Muscle of arm (tissue), 12 donors: ENCODE measurements around the gene HACD1. TPM values are rescaled to one million over a fixed set of nuclear protein-coding genes. Genes with fewer than 3 reads are reported as not detected.
"Not testable (repeated sequence)": the region's sequence is repeated elsewhere in the genome, so short reads cannot be mapped to it uniquely, and the experiment has no call there.

Source experiments
- DNase-seq: peaks from one replicate; pipeline ENCODE4 v3.0.0-alpha.2; 2013
- polyA plus RNA-seq, 12 donors: library from polyadenylated mRNA; unstranded; fragments of 120-200 nt; gene quantifications; one replicate each; pipeline ENCODE4 v1.2.1, GENCODE V29; 2013; ENCODE audit not compliant: insufficient read length in 12 of 12

Gene HACD1
- polyA plus RNA-seq, 12 donors: 42.1 to 208 (median 152) TPM; not detected in 1

- no peak for DNase-seq
Observed at GRCh38 chr10:17644485-17644943, 27.3 kb upstream of the HACD1 start.

DNA sequence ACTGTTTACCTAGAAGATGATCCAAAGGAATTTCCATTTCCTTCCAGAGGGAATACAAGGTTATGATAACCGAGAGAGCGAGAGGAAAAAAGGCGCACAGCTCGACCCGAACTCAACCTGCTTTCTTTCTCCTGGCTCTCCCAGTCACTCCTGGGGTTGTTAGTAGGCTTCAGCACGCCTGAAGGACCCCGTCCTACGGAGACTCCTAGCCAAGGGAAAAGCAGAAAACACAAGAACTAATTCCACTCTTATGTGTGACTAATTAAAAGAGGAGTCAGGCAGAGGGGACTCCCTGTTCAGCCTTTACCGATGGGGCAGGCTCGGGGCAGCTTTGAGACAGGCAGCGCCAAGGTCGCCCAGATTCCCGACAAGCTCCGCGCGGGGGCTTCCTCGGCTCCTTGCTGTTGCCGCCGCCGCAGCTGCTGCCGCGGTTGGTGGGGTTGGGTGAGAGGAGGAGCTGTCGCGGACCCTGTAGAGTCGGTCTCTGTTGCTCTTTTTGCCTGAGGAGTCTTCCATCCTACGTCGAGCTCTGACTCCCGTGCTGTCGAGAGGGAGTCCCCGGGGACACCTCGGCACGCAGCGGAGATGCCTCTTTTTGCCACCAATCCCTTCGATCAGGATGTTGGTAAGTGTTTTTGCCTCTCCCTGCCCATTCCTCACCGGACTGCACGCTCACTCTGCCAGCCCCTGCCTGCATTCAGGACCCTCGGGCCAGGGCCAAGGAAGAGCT lies 26.7 kb upstream of the HACD1 start, which contains the start of gene STAM:
Gene STAM (plus strand): TSS at position 397 of the 730 bp plus-strand sequence. CDS start 189 bp downstream, at position 586.
- DNase-seq: peak; percentile 97

DNA sequence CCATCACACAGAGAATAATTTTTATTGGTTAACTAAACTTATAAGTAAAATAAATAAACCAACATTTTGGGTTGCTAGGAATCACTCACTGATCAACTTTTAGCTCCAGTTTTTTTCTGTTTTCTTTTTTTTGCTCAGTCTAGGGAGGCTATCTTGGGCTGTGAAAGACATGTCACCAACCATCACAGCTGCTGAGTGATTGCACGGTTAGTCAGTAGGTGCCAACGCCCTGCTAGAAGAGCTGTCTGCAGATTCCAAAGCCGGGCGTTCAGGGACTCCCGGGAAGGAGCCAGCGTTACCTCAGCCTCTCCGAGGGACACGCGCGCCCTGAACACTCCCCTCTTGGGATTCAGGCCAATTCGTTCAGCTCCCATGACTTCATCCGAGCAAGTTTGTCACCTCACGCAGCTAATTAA lies 26.2 kb upstream of the HACD1 start:
- no peak for DNase-seq

DNA sequence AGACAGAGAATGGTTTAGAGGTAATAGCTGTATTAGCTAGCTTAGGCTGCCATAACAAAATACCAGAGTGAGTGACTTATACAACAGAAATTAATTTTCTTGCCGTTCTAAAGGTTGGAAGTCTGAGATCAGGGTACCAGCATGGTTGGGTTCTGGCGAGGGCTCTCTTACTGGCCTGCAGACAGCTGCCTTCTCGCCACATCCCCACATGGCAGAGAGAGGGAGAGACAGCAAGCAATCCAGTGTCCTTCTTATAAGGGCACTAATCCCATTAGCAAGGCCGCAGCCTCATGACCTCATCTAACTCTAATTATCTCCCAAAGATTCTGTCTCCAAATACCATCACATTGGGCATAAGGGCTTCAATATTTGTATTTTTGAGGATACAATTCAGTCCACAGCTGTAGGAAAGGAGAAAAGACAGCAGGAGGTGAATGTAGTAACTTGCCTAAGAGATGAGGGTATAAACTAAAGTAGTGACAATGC lies 23.2 kb upstream of the HACD1 start:
- DNase-seq: no peak

DNA sequence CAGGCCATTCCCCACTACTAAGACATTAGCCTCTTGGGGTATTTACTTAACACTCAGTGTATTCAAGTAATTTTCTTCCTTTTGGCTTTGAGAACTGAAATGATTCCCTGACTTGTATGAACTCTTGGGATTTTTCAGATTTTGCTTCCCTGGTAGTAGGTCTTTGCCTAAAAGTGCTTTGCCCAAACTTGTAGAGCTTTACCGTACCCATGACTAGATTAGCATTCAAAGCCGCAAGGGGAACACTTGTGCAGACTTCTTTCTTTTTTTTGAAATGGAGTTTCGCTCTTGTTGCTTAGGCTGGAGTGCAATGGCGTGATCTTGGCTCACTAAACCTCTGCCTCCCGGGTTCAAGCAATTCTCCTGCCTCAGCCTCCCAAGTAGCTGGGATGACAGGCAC lies 20.7 kb upstream of the HACD1 start:
- DNase-seq: no peak

GRCh38 chr10:17633353-17633752 lies 16.2 kb upstream of the HACD1 start:
- no peak for DNase-seq

- DNase-seq: not testable (repeated sequence)
Observed at GRCh38 chr10:17632590-17632989, 15.4 kb upstream of the HACD1 start.

- no peak for DNase-seq
Observed at GRCh38 chr10:17626656-17627055, 9.5 kb upstream of the HACD1 start.

- no peak for DNase-seq
Observed at GRCh38 chr10:17624996-17625395, 7.8 kb upstream of the HACD1 start.

- no peak for DNase-seq
Observed at GRCh38 chr10:17622061-17622460, 4.9 kb upstream of the HACD1 start.

GRCh38 chr10:17616403-17617030 lies 657 bp downstream of the HACD1 start:
- peak; percentile 25 for DNase-seq

DNA sequence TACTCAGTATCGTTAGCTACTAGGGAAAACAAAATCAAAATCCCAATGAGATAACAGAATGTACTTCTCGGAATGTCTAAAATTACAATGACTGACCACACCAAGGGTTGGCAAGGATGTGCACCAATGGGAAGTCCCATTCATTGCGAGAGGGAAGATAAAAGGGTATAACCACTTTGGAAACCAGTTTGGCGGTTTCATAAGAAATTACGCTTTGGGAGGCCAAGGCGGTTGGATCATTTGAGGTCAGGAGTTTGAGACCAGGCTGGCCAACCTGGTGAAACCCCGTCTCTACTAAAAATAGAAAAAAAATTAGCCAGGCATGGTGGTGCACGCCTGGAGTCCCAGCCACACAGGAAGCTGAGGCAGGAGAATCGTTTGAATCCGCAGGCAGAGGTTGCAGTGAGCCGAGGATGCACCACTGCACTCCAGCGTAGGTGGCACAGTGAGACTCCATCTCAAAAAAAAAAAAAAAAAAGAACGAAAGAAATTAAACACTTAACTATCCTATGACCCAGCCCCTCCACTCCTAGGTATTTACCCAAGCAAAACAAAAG lies 7.6 kb downstream of the HACD1 start:
- DNase-seq: no peak

GRCh38 chr10:17607603-17608332 lies 9.4 kb downstream of the HACD1 start:
- DNase-seq: peak; percentile 51

DNA sequence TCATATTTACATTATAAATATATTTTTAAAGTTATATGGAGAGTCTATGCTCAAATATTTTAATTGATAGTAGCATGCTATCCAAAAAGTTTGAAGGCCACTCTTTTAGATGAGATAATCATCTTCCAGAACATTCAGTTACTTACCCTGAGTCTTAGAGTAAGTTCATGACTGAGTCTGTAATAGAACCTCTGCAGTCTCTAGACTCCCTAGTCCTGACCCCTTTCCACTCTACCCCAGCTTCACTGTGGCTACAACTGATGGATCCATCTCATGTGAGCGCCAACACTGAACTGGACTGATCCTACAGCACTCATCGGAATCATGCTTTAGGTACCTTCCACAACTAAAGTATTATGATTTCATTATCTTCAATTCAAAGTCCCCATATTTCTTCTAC lies 10.1 kb downstream of the HACD1 start:
- DNase-seq: no peak

DNA sequence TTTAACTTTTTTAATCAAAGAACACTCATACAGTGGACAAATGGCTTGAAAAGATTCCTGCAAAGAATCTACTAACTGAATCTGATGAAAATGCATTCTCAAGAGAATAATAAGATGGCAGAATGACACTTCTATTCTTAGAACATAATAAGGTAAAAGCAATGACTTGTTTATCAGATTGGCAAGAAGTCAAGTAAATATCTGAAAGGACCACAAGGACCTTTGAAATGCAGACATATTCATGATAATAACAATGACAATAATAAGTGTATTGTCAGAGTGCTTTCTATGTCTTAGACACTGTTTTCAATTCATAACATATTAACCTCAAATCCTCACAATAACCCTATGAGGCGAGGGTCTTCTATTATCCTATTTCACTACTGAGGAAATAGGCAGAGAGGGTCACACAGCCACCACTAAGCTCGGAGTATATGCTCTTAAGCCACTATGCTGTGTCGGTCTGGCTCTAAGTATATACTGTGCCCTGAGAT lies 10.6 kb downstream of the HACD1 start:
- DNase-seq: no peak

DNA sequence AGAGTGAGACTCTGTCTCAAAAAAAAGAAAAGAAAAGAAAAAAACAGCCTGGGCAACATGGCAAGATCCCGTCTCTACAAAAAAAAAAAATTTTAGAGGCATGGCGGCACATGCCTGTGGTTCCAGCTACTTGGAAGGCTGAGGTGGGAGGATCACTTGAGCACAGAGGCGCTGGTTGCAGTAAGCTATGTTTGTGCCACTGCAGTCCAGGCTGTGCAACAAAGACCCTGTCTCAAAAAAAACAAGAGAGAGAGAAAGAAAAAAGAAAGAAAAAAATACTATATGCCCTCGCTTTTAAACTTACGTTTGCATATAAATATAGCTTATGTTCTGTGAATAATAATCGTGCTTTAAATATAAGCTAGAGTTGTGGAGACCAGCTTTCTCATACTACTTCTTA lies 11.2 kb downstream of the HACD1 start:
- DNase-seq: no peak

DNA sequence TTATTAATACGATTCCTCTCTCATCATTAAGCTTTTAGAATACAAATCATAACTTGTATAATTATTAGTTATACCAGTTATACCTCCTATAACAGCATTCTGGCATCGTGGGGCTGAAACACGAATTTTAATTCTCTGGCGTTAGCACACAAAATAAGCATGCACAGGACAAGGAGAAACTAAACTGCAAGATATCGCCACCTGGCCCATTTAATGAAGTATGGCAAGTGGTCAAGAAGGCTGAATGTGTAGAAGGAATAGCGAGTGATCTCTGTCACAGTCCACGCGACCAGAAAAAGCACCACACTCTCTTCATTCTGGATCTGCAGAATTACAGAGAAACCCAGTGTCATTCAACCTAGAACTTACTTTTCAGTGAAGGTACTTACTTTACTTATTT lies 18.1 kb downstream of the HACD1 start:
- no peak for DNase-seq

DNA sequence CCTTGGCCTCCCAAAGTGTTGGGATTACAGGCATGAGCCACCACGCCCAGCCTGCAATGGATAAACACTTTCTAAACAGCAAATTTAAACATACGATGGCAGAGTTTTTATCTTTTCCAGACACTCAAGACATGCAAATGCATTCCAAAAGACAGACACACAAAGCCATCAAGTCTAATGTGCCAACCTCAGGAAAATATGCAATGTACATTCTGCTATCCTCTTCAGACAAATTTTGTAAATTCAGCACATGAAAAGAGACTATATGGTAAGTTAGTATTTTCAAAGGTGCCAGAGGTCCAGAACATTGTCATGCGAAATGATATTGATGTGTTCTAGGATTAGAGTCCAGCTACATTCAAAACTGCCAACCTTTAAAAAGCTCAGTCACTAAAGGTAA lies 19.8 kb downstream of the HACD1 start:
- DNase-seq: no peak

DNA sequence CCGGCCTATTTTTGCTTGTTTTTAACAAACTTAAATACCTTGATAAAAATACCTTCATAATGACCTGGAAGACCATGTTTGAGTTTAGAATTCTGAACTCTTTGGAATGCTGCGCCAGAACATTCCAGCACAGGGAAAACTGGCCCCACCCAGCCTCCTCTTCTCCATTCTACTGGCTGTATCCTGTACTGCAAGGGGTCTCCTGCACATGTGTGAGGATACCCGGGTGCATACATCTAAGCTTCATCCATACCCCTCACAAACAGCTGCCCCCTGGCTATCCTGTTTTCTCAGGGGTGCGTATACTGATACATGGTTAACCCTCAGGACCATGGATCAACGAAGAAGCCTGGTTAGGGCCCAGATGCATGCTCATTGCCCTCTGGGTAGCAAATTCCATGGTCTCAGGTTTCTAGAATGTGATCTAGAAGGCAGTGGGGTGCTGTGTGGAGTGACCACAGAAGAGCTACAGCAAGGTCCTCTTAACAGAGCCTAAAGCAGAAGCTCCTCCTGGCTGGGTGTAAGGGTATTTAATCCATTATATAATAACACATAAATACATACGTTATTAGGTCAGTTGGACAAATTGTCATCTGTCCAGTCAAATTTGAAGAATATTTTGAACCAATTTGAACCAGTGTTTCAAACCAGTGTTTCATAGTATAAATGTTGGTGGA lies 26.1 kb downstream of the HACD1 start:
- no peak for DNase-seq

- DNase-seq: not testable (repeated sequence)
Observed at GRCh38 chr10:17589316-17589715, 27.9 kb downstream of the HACD1 start.

DNA sequence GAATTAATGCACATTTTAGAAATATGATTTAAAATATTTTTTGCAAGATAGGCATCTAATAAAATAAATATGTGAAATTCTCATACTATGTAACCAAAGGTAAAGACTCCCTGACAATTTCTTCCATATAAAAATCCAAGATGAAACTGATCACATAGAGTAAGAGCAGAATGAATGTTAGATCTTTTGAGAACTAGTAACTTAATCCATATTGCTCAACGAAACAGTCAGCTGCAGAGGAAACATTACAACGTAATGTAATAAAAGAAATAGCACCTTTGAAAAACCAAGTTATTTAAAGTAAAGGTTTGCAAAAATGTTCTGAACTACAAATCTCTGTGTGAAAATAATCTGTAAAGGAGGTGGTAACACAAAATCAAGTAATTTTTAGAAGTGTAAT lies 28.8 kb downstream of the HACD1 start:
- no peak for DNase-seq
